Endothelial cell of umbilical vein (primary cell): Measurements from ENCODE around the gene TENT5C. TPM values are rescaled to one million over a fixed set of nuclear protein-coding genes. Genes with fewer than 3 reads are reported as not detected.

Experiments
- BruUV-seq: library from RNA; stranded (reverse); fragments of 400-500 nt; replicated peaks from 2 replicates; lab custom pipeline; 2021; lab: Mats Ljungman, UMichigan
- CTCF ChIA-PET: fragments of 300-600, 350-600 bp; sonication (Branson Sonifier 250); formaldehyde crosslinking; loops from one replicate; lab custom pipeline; 2021; ENCODE audit warnings: antibody characterized with exemption, inconsistent platforms; lab: Charles Lee
- POLR2A ChIA-PET: fragments of 300-600, 350-600 bp; sonication (Branson Sonifier 250); formaldehyde crosslinking; loops from one replicate; lab custom pipeline; 2021; ENCODE audit warnings: antibody characterized with exemption, inconsistent platforms; lab: Charles Lee
- DNase-seq: peaks from one replicate; pipeline ENCODE4 v3.0.0-alpha.2; 2011; ENCODE audit warnings: low read depth, low spot score
- FAIRE-seq: peaks from 2 replicates; lab custom pipeline; 2011; peaks lifted over from hg19 to GRCh38; lab: Jason Lieb, UNC
- H2AFZ ChIP-seq: 2 replicates; pipeline ENCODE4 v1.6.0; 2012; ENCODE audit warnings: low read depth, low read length, control low read depth, inconsistent platforms
- H3K27ac ChIP-seq: 2 replicates; pipeline ENCODE4 v1.5.1; 2011; ENCODE audit warnings: low read depth, mild to moderate bottlenecking, control low read depth, low read length, moderate library complexity; ENCODE audit not compliant: insufficient read depth
- H3K27me3 ChIP-seq, 2 experiments: 2 replicates each; pipeline versions ENCODE4 v1.6.0 to v1.6.1; 2011; ENCODE audit warnings: low read length in 2 of 2, mixed read lengths in 1 of 2; ENCODE audit not compliant: control insufficient read depth in 2 of 2, insufficient read depth in 2 of 2
- H3K36me3 ChIP-seq, 2 experiments: 2 replicates in 1 of 2; 3 replicates in 1 of 2; pipeline ENCODE4 v1.5.1; 2011; ENCODE audit warnings: low read length in 2 of 2, mild to moderate bottlenecking in 1 of 2, moderate library complexity in 1 of 2; ENCODE audit not compliant: control insufficient read depth in 2 of 2, insufficient read depth in 2 of 2; ENCODE audit errors: extremely low read depth in 1 of 2
- H3K4me1 ChIP-seq: 3 replicates; pipeline ENCODE4 v1.5.1; 2011; ENCODE audit warnings: mild to moderate bottlenecking, low read length; ENCODE audit not compliant: control insufficient read depth, insufficient read depth; ENCODE audit errors: extremely low read depth
- H3K4me2 ChIP-seq: 2 replicates; pipeline ENCODE4 v1.6.1; 2011; ENCODE audit warnings: low read length, control low read depth, mixed read lengths; ENCODE audit not compliant: insufficient read depth
- H3K4me3 ChIP-seq, 3 experiments: fragments of 200-600 bp in 1 of 3; sonication (generic), shearing (Covaris generic) in 1 of 3; replicated peaks in 1 of 3; 2 replicates each; pipeline ENCODE4 v1.5.1; 2011 to 2016; ENCODE audit warnings: control low read depth in 3 of 3, low read length in 3 of 3, mild to moderate bottlenecking in 2 of 3, inconsistent platforms in 1 of 3, low read depth in 1 of 3, moderate library complexity in 1 of 3; ENCODE audit not compliant: insufficient read depth in 1 of 3
- H3K79me2 ChIP-seq: 2 replicates; pipeline ENCODE4 v1.6.0; 2012; ENCODE audit warnings: low read length, inconsistent platforms; ENCODE audit not compliant: control insufficient read depth, insufficient read depth
- H3K9ac ChIP-seq: replicated peaks from 2 replicates; pipeline ENCODE3; 2011; ENCODE audit warnings: low read length, control low read depth; ENCODE audit not compliant: insufficient read depth; ENCODE audit errors: extremely low read depth
- H3K9me1 ChIP-seq: replicated peaks from 3 replicates; pipeline ENCODE4 v1.6.0; 2011; ENCODE audit warnings: mild to moderate bottlenecking, low read length; ENCODE audit not compliant: control insufficient read depth, insufficient read depth; ENCODE audit errors: extremely low read depth
- H3K9me3 ChIP-seq: replicated peaks from 2 replicates; pipeline ENCODE4 v1.5.1; 2012; ENCODE audit warnings: low read length, inconsistent platforms; ENCODE audit not compliant: control insufficient read depth, insufficient read depth
- H4K20me1 ChIP-seq: replicated peaks from 2 replicates; pipeline ENCODE3; 2011; ENCODE audit warnings: mild to moderate bottlenecking, low read length; ENCODE audit not compliant: control insufficient read depth, insufficient read depth; ENCODE audit errors: extremely low read depth
- EZH2 ChIP-seq: IDR thresholded peaks from 2 replicates; pipeline ENCODE4 v1.6.1; 2012; ENCODE audit warnings: borderline replicate concordance, low read depth, mild to moderate bottlenecking, moderate library complexity, low read length, inconsistent platforms; ENCODE audit not compliant: severe bottlenecking
- FOS ChIP-seq: IDR thresholded peaks from 2 replicates; pipeline ENCODE4 v1.6.1; 2011; ENCODE audit warnings: mild to moderate bottlenecking, low read length, moderate library complexity, borderline replicate concordance; ENCODE audit not compliant: insufficient read depth
- GATA2 ChIP-seq: IDR thresholded peaks from 2 replicates; pipeline ENCODE4 v1.7.0; 2011; ENCODE audit warnings: low read depth, mild to moderate bottlenecking, moderate library complexity, mixed read lengths, low read length; ENCODE audit not compliant: insufficient read length, insufficient read depth
- JUN ChIP-seq: IDR thresholded peaks from 2 replicates; pipeline ENCODE4 v1.6.1; 2011; ENCODE audit warnings: borderline replicate concordance, low read depth; ENCODE audit not compliant: insufficient read length, insufficient read depth
- MYC ChIP-seq: IDR thresholded peaks from one replicate; pipeline ENCODE4 v1.6.1; 2011; ENCODE audit warnings: mild to moderate bottlenecking, low read depth, low read length
- POLR2A ChIP-seq: IDR thresholded peaks from 2 replicates; pipeline ENCODE4 v1.6.1; 2012; ENCODE audit warnings: low read depth, mild to moderate bottlenecking, control low read depth, low read length
- POLR2AphosphoS5 ChIP-seq: IDR thresholded peaks from 2 replicates; pipeline ENCODE4 v1.6.1; 2012; ENCODE audit warnings: low read depth, mild to moderate bottlenecking, control low read depth, low read length, moderate library complexity; ENCODE audit not compliant: insufficient read depth
- dilution Hi-C: fragments of 300-500 bp; cut with MboI; formaldehyde crosslinking; loops from one replicate; pipeline ENCODE4 v1.15.0; 2019; ENCODE audit warnings: low sequenced_read_pairs; ENCODE audit not compliant: extremely low pct_ligation_motif_present
- intact Hi-C: fragments of 100-400 bp; cut with micrococcal nuclease; formaldehyde crosslinking; loops from one replicate; pipeline ENCODE4 v1.10.0; 2022
- polyA plus RNA-seq, 4 experiments: library from polyadenylated mRNA; depleted of rRNA in 3 of 4; stranded (reverse) in 3 of 4; unstranded in 1 of 4; fragments of >200 nt; gene quantifications; 2 replicates each; pipeline versions ENCODE4 v1.2.1 to v1.2.3, GENCODE V29; 2011 to 2012; ENCODE audit warnings: missing spikeins in 1 of 4
- total RNA-seq: library from RNA; stranded (reverse); gene quantifications from 2 replicates; pipeline ENCODE4 v1.2.3, GENCODE V29; 2021
- TF ChIP-seq, protein P1 (sequence below), 2 donors: IDR thresholded peaks; 1 replicate in 1 of 2; 2 replicates in 1 of 2; pipeline ENCODE4 v1.5.1; 2011; ENCODE audit warnings: low read length in 2 of 2, mild to moderate bottlenecking in 2 of 2, moderate library complexity in 2 of 2, control low read depth in 1 of 2, inconsistent platforms in 1 of 2, low read depth in 1 of 2; ENCODE audit not compliant: insufficient read depth in 1 of 2; ENCODE audit errors: extremely low read depth in 1 of 2
- TF ChIP-seq, protein P2 (sequence below): IDR thresholded peaks from 2 replicates; pipeline ENCODE4 v1.6.1; 2011; ENCODE audit not compliant: insufficient read depth, insufficient read length

The TENT5C gene
- total and polyA plus RNA-seq, 2 donors (not counting 3 experiments of a cell fraction or from before 2014, with no cell fraction given): 0.06 to 0.22 TPM

DNA sequence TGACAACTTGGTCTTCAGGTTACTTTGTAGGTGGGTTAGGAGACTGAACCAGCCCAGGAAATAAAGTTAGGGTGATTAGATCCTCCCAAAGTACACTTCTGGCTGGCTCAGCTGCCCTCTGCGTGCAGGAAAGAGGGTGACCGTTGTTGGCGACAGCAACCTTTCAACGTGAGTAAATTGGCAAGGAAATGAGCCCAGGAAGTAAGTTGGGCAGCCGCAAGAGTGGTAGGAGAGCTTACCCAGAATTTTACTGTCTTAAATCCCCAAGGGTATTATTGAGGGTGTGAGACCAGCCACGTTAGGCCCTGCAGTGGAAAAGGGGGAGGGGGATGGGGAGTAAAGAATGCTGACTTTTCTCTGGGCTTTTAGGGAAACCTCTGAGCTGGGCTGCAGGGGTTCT is 1.6 kb downstream of the TENT5C start:
- no peak overlapping the region for H3K9ac ChIP-seq
- no TSS peak for BruUV-seq
- no peaks in the 10 kb centered on the region for H4K20me1 ChIP-seq
- TF ChIP-seq POLR2A: no peak
- no peak for TF ChIP-seq JUN
- TF ChIP-seq, protein P1, sequence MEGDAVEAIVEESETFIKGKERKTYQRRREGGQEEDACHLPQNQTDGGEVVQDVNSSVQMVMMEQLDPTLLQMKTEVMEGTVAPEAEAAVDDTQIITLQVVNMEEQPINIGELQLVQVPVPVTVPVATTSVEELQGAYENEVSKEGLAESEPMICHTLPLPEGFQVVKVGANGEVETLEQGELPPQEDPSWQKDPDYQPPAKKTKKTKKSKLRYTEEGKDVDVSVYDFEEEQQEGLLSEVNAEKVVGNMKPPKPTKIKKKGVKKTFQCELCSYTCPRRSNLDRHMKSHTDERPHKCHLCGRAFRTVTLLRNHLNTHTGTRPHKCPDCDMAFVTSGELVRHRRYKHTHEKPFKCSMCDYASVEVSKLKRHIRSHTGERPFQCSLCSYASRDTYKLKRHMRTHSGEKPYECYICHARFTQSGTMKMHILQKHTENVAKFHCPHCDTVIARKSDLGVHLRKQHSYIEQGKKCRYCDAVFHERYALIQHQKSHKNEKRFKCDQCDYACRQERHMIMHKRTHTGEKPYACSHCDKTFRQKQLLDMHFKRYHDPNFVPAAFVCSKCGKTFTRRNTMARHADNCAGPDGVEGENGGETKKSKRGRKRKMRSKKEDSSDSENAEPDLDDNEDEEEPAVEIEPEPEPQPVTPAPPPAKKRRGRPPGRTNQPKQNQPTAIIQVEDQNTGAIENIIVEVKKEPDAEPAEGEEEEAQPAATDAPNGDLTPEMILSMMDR (IDR thresholded peaks at IDR 0.05; ENCODE audit: extremely low read depth in 1 of 2, insufficient read depth in 1 of 2, low read depth in 1 of 2, low read length in 2 of 2): no peak
- no peak for TF ChIP-seq GATA2
- no peak for TF ChIP-seq MYC
- no peak for TF ChIP-seq FOS
- TF ChIP-seq POLR2AphosphoS5: no peak
- TF ChIP-seq, protein P2, sequence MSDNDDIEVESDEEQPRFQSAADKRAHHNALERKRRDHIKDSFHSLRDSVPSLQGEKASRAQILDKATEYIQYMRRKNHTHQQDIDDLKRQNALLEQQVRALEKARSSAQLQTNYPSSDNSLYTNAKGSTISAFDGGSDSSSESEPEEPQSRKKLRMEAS: no peak
- no peak for TF ChIP-seq EZH2
- no peak overlapping the region for H3K4me3 ChIP-seq
- H3K79me2 ChIP-seq: no peaks in the 10 kb centered on the region
- DNase-seq (no peak), FAIRE-seq (no peak)
- peaks cover 26 to 46% of the 10 kb centered on the region in 2 experiments for H3K27me3 ChIP-seq
- no peak overlapping the region for H2AFZ ChIP-seq
- intact Hi-C loops (loop anchor here (2.0 to 10.0 kb wide), 6 partner anchors 65 to 713 kb away; no protein-coding TSS in a partner anchor), dilution Hi-C loops (no loop called here)
- peaks cover 15% of the 10 kb centered on the region for H3K4me1 ChIP-seq
- H3K4me2 ChIP-seq: no peak overlapping the region
- CTCF ChIA-PET: interaction anchor here (1.1 to 2.8 kb wide), 5 partner anchors 10 to 147 kb away, joined by 3 to 67 read pairs (median 3); no protein-coding TSS in a partner anchor
- H3K9me1 ChIP-seq: no peaks in the 10 kb centered on the region
- POLR2A ChIA-PET: no interaction called here
- H3K9me3 ChIP-seq: no peaks in the 10 kb centered on the region
- no peaks in the 10 kb centered on the region for H3K36me3 ChIP-seq
- H3K27ac ChIP-seq: no peak overlapping the region
